ENCODE results near the gene RABGGTA.
"Not testable (repeated sequence)": the region's sequence is repeated elsewhere in the genome, so short reads cannot be mapped to it uniquely, and the experiment has no call there.

Gene RABGGTA

GRCh38 chr14:24232645-24233537, 38.5 kb downstream of the RABGGTA start, which contains the start of gene GMPR2:
TSS of gene GMPR2 (plus strand) at chr14:24232929. CDS start at chr14:24233254, 325 bp downstream.
- H3K4me3 ChIP-seq (ENCODE audit: low read depth, low read length), result peak within 1 kb of the TSS; percentile 83
- no peak for TF ChIP-seq CTCF (IDR thresholded peaks at IDR 0.05; ENCODE audit: low read depth, low read length, missing control alignments)
- DNase-seq (ENCODE audit: low read depth), result no peak

- DNase-seq (ENCODE audit: low read depth), result peak; percentile 65
- TF ChIP-seq CTCF (IDR thresholded peaks at IDR 0.05; ENCODE audit: low read depth, low read length, missing control alignments), result no peak
- peak within 1 kb of the TSS; percentile 83 for H3K4me3 ChIP-seq (ENCODE audit: low read depth, low read length)
Observed at GRCh38 chr14:24232121-24232644, 39.2 kb downstream of the RABGGTA start, which contains the start of gene NEDD8. TSS of gene NEDD8 (minus strand) at chr14:24232367. CDS start at chr14:24232267, 100 bp downstream.

GRCh38 chr14:24231263-24232120, 39.9 kb downstream of the RABGGTA start:
- TF ChIP-seq CTCF (IDR thresholded peaks at IDR 0.05; ENCODE audit: low read depth, low read length, missing control alignments), result no peak
- no peak for DNase-seq (ENCODE audit: low read depth)
- peak overlapping the region; percentile 83 for H3K4me3 ChIP-seq (ENCODE audit: low read depth, low read length)

GRCh38 chr14:24228902-24229301, 42.5 kb downstream of the RABGGTA start:
- H3K4me3 ChIP-seq (ENCODE audit: low read depth, low read length), result no peak overlapping the region
- DNase-seq (ENCODE audit: low read depth), result no peak
- no peak for TF ChIP-seq CTCF (IDR thresholded peaks at IDR 0.05; ENCODE audit: low read depth, low read length, missing control alignments)

GRCh38 chr14:24226473-24226872, 44.9 kb downstream of the RABGGTA start:
- TF ChIP-seq CTCF (IDR thresholded peaks at IDR 0.05; ENCODE audit: low read depth, low read length, missing control alignments), result no peak
- no peak overlapping the region for H3K4me3 ChIP-seq (ENCODE audit: low read depth, low read length)
- no peak for DNase-seq (ENCODE audit: low read depth)

- TF ChIP-seq CTCF (IDR thresholded peaks at IDR 0.05; ENCODE audit: low read depth, low read length, missing control alignments), result no peak
- no peak for DNase-seq (ENCODE audit: low read depth)
- H3K4me3 ChIP-seq (ENCODE audit: low read depth, low read length), result no peak overlapping the region
Observed at GRCh38 chr14:24224618-24225071, 46.8 kb downstream of the RABGGTA start.

GRCh38 chr14:24222987-24223386, 48.4 kb downstream of the RABGGTA start:
- not testable (repeated sequence) for DNase-seq (ENCODE audit: low read depth)

More at GRCh38 chr14:24222987-24223386, 48.4 kb downstream of the RABGGTA start:
- H3K4me3 ChIP-seq (ENCODE audit: low read depth, low read length), result not testable (repeated sequence)

All from GM12864 (cell line).